Ishikawa (cell line): ENCODE results near the gene TPSG1.

Source experiments
- CEBPB ChIP-seq: IDR thresholded peaks from 2 replicates; pipeline ENCODE4 v1.6.1; 2012
- CREB1 ChIP-seq: IDR thresholded peaks from 2 replicates; pipeline ENCODE4 v1.6.1; 2012; ENCODE audit warnings: low read depth
- EGR1 ChIP-seq: IDR thresholded peaks from 2 replicates; pipeline ENCODE4 v1.6.1; 2012
- EP300 ChIP-seq: IDR thresholded peaks from 2 replicates; pipeline ENCODE4 v1.6.1; 2012; ENCODE audit warnings: borderline replicate concordance
- MAX ChIP-seq: IDR thresholded peaks from 2 replicates; pipeline ENCODE4 v1.6.1; 2012
- NFIC ChIP-seq: IDR thresholded peaks from 2 replicates; pipeline ENCODE4 v1.6.1; 2012
- RAD21 ChIP-seq: IDR thresholded peaks from 2 replicates; pipeline ENCODE4 v1.6.1; 2012; ENCODE audit warnings: low read depth
- TAF1 ChIP-seq: IDR thresholded peaks from 2 replicates; pipeline ENCODE4 v1.6.1; 2012; ENCODE audit warnings: low read depth, mild to moderate bottlenecking
- TCF12 ChIP-seq: IDR thresholded peaks from 2 replicates; pipeline ENCODE4 v1.6.1; 2012; ENCODE audit warnings: low read depth
- TEAD4 ChIP-seq: IDR thresholded peaks from 2 replicates; pipeline ENCODE4 v1.6.1; 2012
- USF1 ChIP-seq: IDR thresholded peaks from 2 replicates; pipeline ENCODE4 v1.6.1; 2012
- YY1 ChIP-seq: IDR thresholded peaks from 2 replicates; pipeline ENCODE4 v1.6.1; 2012; ENCODE audit warnings: low read depth

Gene TPSG1

DNA sequence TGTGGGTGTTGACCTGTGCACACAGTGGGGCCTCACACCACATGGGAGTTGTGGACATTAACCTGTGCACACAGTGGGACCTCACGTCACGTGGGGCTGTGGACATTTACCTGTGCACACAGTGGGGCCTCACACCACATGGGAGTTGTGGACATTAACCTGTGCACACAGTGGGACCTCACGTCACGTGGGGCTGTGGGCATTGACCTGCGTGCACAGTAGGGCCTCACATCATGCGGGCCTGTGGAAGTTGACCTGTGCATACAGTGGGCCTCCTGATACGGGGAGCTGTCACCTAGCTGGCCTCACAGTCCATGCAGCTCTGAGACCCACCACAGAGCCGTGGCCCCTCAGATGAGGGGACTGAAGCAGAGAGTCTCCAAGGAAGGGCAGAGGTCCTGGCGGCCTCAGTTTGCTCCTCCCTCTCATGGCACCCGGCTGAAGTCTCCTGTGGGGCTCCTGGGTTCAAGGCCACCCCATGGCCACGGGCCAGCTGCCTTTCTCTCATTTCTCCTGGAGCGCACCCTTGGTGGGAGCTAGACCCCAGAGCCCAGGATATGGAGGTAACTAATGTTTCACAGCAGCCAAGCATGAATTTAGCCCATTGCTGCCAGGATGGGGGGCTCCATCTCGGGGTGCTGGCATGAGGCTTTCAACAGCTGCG is 51.1 kb downstream of the TPSG1 start:
- TF ChIP-seq USF1 (peak; percentile 41), YY1 (no peak)

- TF ChIP-seq CEBPB (no peak), EP300 (no peak), YY1 (no peak), TEAD4 (no peak), TAF1 (no peak), USF1 (no peak), TCF12 (no peak), EGR1 (no peak), RAD21 (no peak), NFIC (no peak)
These were observed 52.4 kb downstream of the TPSG1 start for GRCh38 chr16:1172651-1173050.

DNA sequence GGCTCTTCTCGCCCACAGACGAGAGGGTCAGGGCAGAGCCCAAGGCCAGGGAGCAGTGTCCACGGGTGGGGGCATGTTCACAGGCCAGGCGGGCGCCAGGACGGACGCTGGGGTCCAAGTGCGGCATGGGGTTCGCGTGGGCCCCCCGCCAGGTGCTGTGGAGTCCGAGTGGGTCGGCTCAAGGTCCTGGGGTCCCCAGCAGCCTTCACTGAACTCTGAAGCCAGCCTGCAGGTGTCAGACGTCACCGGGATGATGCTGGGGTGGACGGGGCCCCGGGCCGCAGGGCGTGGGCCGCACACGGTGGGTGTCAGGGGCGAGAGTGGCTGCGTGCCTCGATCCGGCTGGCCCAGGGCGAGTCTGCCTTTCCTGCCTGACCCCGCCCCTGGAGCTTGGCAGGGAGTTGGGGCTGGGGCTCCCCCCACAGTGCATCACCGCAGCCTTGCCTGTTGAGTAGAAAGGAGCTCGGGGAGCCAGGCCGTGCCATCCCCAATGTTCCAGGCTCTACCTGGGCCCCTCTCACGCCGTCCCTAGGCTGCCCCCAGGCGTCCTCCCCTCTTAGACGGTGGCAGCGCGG is 53.1 kb downstream of the TPSG1 start:
- TF ChIP-seq CREB1 (no peak), YY1 (no peak), NFIC (no peak), MAX (no peak)
